Activated CD4-positive, alpha-beta T cell treated with anti-CD3 and anti-CD28 coated beads for 1 hour (primary cell): Measurements from ENCODE around the gene PARN.
"Not testable (repeated sequence)": the region's sequence is repeated elsewhere in the genome, so short reads cannot be mapped to it uniquely, and the experiment has no call there.

Source experiments
- DNase-seq: peaks from one replicate; pipeline ENCODE4 v3.0.0-alpha.2; 2020

PARN gene

DNA sequence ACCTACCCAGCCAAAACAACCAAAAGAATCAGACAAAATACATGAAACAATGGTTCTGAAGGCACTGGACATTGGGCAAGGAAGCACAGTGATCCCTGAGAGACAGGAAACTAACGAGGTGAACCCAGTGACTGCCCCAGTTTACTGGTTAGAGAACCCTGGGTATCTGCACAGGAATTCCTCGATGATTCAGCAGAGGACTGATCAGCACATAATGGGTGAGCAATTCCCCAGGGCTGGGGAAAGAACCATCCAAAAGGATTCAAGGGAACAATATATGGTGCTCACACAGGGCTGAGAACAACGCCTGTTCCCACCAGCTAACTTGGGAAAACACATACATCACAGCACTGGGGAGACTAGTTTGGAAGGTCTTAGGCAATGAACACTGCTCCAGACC, 167.2 kb downstream of the PARN start:
- DNase-seq, result no peak

DNA sequence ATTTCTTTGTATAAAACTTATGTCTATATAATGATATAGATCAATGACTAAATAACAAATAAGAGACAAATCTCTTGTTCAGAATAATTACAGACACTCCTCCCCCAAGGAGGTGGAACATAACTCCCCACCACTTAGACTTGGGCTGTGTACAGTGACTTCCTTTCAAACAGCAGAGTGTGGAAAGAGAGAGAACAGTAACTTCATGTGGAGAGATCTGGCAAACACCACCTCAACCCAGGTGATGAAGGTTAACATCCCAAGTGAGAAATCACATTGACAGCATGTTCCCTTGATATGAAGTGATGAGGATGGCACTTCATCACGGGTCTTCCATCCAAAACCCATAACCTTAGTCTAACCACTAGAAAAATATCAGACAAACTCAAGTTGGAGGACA, 169.3 kb downstream of the PARN start:
- no peak for DNase-seq

DNA sequence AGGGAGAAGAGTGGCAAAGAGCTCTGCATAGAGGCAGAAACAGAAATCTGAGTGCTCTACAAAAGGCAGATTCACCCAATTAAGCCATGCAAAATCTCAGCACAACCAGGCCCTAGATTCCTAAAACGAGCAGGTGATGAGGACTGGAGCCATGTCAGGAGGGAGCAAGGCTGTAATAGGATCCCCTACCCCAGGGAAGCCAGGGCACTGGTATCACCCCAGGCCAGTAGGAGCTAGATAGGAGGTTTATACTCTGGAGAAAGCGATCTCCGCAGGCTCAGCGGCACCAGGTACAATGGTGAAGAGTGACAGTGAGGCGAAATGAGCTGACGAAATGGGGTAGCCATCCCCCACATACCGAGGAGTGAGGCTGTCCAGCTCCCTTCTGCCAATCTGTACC, 171.5 kb downstream of the PARN start:
- no peak for DNase-seq

DNA sequence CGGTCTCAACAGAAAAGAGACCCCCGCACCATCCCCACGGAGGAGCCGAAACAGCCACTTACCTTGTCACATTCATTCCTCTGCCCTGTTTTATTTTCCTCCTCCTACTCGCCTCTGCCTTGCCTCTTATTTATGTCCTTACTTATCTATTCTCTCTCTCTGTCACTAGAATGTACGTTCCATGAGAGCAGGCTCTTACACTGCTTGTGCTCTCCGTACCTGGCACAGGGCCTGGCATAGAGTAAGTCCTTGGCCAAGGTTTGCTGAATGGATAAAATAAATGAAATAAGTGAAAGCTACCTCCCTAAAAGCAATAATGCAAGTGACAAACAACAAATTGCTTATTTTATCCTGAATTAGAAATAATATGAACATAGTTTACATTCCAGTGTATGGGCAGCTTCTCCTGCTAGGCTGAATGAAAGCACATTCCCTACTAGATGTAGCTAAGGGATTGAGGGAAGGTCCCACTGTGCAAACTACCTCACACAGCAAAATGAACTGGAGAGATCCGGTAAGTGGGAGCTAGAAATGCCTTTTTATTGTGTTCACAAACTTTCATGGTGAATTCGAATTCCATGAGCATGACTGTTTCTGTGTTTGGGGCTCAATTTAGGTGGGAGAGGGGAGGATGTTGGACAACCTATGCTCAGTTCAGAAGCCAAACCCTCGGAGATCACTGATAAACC, 173.1 kb downstream of the PARN start:
- no peak for DNase-seq

DNA sequence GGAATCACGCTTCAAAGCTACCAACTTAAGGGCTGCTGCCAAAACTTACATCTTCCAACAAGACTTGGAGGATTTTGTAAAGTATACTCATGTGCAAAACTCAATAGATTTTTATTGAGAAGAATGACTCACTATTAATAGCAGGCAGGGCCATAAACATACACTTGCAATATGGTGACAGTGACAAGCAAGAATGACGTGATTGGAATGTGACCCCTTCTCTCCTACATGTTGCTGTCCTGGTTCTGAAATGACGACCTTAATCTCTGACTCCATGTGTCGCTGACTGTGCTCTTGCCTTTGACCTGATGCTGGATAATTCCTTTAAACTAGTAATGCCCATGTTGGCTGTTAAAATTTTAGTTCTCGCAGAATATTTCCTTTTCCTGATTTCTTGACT, 174.5 kb downstream of the PARN start:
- no peak for DNase-seq

DNA sequence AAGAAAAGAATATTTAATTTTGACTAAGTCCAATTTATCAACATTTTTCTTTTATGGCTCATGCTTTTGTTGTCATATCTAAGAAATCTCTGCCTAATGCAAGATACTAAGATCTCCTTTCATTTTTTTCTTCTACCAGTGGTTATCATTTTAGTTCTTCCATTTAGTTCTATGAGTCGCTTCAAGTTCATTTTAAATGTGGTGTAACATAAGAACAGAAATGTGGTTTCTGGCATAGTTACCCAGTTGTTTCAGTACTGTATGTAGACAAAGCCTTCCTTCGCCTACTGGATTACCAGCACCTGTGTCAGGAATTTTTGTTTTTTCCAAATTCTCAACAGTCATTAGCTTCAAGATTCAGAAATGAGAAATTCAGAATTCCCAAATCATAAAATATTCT, 175.7 kb downstream of the PARN start:
- DNase-seq, result no peak

DNA sequence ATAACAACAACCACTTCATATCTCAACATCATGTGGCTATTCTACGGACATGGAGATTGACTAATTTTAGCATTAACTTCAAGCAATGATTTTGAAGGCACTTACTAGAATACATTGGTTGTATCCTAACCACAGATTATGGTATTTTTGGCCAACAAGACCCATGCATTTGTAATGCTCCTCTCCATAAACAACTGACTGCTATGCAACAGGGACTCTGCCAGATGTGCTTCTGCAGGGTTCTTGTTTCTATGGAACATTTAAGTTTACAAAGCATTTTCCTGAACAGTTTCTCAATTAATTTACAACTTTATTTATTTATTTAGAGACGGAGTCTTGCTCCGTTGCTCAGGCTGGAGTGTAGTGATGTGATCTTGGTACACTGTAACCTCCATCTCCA, 178.0 kb downstream of the PARN start:
- DNase-seq, result no peak

DNA sequence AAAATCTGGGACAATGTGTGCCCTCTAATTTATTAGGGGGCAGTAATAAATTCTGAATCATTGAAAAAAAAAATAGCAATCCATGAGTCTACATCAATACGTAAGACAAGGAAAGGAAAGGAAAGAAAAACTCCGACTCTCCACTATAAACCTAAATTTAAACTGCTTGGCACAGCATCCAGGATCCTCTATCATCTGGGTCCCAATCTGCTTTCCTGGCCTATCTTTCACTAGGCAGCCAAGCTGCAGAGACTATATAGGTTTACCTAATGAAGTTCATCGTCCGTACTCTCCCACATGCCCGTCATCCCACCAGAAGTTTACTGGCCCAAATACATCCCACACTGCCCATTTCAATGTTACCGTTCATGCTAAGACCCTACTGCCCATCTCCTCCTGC, 179.2 kb downstream of the PARN start:
- no peak for DNase-seq

DNA sequence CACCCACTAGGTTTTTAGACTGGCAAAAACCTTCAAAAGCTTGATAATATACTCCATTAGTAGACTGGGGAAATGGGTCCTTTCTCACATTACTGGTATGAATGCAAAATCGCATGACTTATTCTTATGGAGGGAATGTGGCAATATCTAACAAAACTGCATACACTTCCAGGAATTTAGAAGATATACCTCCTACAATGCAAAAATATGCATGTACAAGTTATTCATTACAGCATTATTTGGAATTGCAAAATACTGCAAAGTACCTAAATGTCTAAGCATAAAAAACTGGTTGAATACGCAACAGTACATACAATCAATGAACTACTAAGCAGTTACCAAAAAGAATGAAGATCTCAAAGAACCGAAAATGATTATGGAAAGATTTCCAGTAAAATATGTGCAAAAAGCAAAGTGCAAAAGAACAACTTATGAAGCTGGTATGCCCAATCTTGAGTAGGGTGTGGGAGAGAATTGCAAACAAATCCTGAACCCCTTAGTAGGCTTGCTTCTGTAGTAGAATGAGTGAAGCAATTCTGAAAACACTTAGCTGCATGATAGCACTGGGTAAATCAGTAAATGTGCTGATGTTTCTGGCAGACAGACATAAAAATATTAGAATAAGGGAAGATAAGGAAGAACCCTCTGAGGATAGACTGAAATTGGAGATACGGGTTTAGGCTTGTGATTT, 180.1 kb downstream of the PARN start:
- no peak for DNase-seq

DNA sequence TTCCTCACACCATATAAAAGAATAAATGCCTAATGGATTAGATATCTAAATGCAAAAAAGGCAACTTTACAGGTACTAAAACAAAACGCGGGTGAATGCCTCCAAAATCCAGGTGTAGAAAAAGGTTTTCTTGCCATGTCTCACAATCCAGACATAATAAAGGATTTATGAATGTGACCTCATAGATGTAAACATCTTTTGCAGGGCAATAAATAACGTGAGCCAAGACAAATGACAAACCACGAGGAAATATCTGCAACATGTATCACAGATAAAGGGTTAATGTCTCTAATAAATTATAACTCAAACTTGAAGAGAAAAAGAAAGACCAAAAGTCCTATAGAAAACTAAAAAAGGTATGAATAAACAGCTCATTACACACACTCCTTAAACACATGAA, 180.7 kb downstream of the PARN start:
- DNase-seq, result no peak

DNA sequence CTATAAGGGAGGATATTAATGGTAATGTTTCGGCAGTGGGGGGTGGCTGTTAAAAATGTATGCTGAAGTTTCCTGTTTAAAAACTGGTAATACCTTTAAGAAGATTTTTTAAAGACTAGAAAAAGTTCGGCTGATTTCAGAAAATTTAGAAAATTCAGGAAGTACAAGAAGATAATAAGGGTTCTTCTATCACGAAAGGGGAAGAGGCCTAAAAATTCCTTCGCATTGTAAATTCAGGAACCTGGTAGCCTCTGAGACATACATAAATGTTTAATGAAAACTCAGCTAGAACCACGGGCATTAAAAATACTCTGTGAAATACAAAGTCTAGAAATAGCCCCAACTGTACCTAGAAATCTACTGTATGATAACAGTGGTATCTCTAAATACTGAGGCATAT, 181.2 kb downstream of the PARN start:
- DNase-seq, result no peak

DNA sequence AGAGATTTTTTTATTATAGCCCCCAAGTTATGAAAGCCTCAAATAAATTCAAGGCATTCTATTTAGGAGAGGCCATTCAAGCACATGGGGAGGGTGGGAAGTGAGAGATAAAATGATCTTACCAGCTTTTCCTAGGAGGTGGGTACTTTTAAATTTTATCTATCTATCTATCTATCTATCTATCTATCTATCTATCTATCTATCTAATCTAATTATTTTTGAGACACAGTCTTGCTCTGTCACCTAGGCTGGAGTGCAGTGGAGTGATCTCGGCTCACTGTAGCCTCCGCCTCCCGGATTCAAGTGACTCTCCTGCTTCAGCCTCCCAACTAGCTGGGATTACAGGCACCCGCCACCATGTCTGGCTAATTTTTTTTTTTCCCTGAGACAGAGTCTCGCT, 182.3 kb downstream of the PARN start:
- no peak for DNase-seq

DNA sequence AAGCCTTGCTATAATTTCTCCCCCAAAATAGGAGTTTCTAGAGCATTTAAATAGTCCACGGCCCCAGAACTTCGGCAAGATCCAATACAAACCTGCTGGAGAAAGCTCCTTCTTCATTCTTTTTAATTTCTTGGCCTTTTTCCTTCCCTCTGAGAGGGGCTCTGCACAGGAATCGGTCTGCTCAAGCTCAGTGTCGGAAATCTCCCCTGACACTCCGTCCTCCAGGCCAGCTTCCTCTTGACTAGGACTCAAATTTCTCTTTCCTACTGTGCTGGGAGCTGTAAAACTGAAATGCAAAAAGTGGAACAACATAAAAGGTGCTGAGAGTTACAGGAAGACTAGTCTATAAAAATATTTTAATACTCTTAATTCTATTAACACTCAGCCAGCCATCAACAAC, 183.3 kb downstream of the PARN start:
- DNase-seq, result no peak

DNA sequence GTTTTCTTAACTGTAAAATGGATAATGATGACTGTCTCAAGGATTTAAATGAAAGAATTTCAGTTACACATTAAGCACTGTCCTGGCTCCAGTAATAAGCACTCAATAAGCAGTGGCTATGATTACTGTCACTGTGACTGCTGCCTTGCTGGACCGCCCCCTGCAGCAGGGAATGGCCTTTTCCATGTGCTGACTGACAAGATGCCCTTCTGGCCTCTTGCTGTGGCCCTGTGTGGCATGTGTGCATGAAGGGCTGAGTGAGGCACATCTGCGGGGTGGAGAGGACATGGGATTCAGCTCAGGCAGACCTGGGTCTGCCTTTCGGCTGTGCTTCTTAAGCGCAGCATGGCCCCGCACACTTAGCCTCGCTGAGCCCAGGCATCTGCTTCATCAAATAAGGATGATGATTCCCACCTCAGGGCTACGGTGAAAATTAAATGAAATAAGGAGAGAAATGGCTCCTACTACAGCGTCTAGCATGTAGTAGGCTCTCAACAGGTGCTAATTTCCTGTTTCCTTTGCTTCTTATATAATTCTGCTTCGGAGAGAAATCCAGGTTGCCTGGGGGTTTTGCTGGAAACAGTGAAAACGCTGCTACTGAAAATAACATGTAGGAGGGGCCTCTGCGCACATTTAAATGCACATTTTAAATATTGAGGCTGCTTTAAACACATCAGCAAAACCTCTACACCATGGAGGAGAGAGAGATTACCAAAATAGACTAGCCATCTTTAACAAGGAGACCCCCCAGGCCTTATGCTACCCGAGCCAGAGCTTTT, 183.9 kb downstream of the PARN start:
- no peak for DNase-seq

DNA sequence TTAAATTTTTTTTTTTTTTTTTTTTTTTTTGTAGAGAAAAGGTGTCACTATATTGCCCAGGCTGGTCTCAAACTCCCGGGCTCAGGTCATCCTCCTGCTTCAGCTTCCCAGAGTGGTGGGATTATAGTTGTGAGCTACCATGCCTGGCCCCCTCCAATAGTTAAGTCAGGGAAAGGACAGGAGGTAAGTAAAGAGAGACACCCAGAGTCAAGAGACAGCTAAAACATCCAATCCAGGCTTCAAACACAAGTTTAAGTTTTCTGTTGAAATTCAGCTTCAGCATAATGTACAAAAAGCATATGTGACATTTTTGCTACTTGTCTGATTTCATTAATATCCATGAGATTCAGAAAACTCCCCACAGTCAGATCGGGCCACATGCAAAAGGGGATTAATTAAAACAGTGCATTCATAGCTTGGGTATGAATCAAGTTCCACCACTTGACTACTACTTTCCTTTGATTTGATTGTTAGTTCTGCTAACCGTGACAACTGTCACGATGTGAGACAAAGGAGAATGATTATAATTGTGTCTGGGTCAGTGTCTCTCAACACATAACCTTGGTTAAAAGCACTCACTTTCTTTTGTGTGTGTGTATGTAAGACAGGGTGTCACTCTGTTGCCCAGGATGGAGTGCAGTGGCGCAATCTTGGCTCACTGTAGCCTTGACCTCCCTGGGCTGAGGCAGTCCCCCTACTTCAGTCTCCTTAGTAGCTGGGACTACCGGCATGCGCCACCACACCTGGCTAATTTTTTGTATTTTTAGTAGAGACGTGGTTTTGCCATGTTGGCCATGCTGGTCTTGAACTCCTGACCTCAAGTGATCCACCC, 184.9 kb downstream of the PARN start:
- DNase-seq, result no peak

DNA sequence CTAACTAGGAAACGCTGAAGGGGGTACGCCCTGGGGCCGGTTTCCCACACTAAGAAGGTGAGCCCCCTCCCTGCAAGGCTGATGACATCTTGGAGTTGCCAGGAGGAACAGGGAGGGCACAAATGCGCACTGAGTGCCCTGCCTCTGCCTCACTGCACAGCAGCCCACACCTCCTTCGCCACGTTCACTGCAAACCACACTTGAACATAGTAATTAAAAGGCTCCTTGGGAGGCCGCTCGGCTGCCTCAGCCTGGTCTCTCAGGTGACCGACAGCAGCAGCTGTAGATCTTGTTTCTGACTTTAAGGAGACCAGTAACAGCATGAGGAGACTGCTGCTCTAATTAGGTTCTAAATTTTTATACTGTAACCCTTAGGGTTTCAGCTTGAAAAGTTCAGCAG, 188.5 kb downstream of the PARN start:
- DNase-seq, result not testable (repeated sequence)

DNA sequence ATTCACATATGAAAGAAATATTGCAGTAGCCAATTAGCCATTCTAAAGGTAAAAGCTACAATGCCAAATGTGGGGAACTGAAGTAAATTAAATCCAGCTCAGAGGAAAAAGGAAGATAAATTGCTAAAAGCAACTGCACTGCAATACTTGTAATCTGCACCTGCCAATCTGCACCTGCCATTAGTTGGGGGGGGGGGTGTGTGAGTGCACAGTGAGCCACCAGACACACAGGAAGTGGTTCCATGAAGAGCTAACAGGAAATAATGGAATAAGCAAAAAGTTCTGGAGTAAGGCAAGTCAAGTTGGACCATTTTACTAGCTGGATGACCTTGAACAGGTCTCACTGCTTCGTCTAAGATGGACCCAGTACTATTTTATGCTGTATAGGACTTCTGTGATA, 191.8 kb downstream of the PARN start:
- DNase-seq, result no peak

DNA sequence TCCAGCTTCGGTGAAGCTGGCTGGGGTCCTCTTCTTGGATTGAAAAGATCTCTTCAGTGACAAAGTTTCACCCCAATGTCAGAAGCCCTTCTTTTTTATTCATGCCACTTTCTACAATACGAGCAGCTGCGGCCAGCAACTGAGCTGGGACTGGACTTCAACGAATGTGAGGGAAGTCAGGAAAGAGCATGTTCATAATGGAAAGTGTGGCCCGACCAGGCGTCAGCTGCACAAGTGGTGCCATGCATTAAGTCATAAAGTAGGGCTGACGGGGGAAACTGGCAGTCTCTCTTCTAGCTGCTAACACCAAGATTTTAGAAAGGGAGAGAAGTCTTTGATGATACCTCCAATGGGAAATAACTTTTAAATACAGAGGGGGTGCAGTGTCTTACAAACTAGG, 192.6 kb downstream of the PARN start:
- no peak for DNase-seq

DNA sequence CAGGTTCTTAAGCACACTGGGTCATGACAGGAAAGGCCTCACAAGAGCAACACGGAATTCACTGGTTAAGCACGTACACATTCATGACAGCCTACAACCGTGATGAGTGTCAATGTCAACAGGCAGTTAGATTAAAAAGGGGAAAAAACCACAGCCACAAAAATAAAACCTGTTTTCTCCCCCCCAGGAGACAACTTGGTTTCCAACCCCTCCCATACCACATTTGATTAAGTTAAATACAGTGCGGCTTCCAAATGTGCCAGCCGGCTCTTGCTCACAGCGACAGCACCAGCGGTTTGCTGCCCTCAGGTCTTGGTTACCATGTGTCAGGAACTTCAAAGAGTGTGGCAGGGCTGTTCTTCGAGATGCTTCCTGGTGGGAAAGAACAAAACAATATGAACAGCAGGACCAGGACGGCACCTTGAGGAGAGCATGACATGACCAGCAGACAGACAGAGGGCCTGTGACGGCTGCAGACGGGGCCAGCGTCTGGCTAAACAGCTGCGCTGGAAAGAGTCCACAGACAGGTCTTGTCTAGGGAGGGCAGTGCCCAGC, 193.6 kb downstream of the PARN start:
- DNase-seq, result no peak

DNA sequence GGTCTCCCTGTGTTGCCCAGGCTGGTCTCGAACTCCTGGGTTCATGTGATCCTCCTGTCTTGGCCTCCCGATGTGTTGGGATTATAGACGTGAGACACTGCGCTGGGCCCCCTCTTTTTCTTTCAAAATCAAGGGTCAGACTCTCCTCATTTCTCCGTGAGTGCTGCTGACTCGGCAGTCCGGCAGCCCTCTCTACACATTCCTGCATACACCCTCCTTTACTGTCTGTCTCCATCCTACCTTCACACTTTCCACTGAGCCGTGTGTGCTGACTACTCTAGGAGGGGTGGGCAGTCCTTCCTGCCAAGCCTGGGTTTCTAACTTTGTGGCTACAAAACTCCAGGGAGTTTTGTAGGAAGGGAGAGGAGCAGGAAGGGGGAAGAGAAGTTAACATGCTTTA, 195.2 kb downstream of the PARN start:
- DNase-seq, result no peak

DNA sequence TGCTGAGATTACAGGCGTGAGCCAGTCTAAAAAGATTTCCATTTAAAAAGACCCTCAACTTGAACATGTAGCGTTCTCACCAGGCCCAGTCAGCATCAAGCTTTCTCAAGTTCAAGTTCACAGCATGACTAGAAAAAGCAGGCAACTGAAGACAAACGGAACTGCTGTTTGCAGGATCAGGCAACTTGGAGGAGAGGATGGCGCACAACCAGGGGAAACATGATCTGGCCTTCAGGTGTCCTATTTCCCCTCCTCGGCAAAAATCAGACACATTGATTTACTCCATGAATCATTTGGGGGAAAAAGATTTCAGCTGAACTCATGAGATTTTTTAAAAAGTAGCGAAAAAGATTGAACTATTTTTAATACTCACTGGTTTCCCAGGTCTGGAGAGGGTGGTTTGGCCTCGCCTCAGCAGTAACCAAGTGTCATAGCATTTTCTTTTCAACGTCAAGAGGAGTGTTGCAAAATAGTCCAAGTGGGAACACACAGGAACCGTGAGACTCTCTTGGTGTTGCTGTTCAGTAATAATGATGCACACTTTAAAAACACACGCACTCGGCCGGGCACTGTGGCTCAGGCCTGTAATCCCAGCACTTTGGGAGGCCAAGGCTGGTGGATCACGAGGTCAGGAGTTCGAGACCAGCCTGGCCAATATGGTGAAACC, 201.0 kb downstream of the PARN start:
- not testable (repeated sequence) for DNase-seq

DNA sequence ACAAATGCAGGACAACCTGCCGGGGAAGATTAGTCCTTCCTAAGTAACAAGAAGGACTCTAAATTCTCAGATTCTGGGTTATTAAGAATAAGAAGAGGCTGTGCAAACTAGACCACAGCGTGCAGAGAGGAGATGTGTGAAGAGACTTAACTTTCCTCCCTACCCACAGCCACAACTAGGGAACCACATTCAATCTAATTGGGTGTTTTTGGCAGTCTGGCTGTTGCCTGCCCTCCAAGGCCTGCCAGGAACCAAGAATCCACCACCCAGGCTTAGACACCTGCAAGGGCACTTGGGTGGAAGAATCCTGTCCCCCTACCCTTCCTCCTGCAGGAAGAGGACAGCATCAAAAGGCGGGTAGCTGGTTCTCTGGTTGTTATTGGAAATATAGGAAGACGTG, 202.0 kb downstream of the PARN start:
- no peak for DNase-seq
